ENCODE data around the gene MAP3K14.

The MAP3K14 gene

DNA sequence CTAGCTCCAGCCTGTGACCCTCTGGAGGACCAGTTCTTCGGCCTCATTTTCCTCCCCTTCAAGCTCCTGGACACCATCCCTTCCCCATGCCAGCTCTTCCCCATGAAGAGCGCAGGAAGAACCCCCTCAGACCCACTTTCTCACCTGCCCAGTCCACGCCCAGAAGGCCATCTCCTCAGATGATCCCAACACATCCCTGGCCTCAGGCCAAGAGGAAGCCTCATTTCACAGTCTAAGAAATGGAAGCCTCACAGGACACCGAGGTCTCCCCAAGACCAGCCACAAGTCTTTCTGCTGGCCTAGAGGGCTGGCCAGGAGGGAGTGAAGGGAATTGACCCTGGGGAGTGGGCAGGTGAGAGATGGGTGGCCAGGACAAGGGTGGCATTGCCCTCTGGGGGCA is 62.9 kb downstream of the MAP3K14 start:
- TF ChIP-seq SIN3A (IDR thresholded peaks at IDR 0.05; ENCODE audit: borderline replicate concordance, insufficient read depth, low read length) (no peak), TAF1 (IDR thresholded peaks at IDR 0.05; ENCODE audit: borderline replicate concordance, insufficient read depth, low read length) (no peak), POLR2AphosphoS5 (IDR thresholded peaks at IDR 0.05; ENCODE audit: low read depth, low read length) (no peak), FOXP2 (optimal IDR thresholded peaks at IDR 0.05; ENCODE audit: borderline replicate concordance, extremely low read depth, extremely low read length, insufficient read depth) (no peak)
- TF ChIP-seq, protein P1, sequence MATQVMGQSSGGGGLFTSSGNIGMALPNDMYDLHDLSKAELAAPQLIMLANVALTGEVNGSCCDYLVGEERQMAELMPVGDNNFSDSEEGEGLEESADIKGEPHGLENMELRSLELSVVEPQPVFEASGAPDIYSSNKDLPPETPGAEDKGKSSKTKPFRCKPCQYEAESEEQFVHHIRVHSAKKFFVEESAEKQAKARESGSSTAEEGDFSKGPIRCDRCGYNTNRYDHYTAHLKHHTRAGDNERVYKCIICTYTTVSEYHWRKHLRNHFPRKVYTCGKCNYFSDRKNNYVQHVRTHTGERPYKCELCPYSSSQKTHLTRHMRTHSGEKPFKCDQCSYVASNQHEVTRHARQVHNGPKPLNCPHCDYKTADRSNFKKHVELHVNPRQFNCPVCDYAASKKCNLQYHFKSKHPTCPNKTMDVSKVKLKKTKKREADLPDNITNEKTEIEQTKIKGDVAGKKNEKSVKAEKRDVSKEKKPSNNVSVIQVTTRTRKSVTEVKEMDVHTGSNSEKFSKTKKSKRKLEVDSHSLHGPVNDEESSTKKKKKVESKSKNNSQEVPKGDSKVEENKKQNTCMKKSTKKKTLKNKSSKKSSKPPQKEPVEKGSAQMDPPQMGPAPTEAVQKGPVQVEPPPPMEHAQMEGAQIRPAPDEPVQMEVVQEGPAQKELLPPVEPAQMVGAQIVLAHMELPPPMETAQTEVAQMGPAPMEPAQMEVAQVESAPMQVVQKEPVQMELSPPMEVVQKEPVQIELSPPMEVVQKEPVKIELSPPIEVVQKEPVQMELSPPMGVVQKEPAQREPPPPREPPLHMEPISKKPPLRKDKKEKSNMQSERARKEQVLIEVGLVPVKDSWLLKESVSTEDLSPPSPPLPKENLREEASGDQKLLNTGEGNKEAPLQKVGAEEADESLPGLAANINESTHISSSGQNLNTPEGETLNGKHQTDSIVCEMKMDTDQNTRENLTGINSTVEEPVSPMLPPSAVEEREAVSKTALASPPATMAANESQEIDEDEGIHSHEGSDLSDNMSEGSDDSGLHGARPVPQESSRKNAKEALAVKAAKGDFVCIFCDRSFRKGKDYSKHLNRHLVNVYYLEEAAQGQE (IDR thresholded peaks at IDR 0.05; ENCODE audit: insufficient read depth in 1 of 2, low read depth in 2 of 2, low read length in 2 of 2): no peak

DNA sequence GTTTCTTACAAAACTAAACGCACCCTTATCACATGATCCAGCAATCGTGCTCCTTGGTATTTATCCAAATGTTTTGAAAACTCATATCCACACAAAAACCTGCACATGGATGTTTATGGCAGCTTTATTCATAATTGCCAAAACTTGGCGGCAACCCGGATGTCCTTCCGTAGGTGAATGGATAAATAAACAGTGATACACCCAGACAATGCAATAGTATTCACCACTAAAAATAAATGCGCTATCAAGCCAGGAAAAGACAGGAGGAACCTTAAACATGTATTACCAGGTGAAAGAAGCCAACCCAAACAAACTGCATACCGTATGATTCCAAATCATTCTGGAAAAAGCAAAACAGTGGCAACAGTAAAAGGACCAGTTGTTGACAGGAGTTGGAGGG is 64.9 kb downstream of the MAP3K14 start:
- TF ChIP-seq FOXP2 (optimal IDR thresholded peaks at IDR 0.05; ENCODE audit: borderline replicate concordance, extremely low read depth, extremely low read length, insufficient read depth) (no peak), POLR2AphosphoS5 (IDR thresholded peaks at IDR 0.05; ENCODE audit: low read depth, low read length) (no peak), TAF1 (IDR thresholded peaks at IDR 0.05; ENCODE audit: borderline replicate concordance, insufficient read depth, low read length) (no peak), SIN3A (IDR thresholded peaks at IDR 0.05; ENCODE audit: borderline replicate concordance, insufficient read depth, low read length) (no peak)
- TF ChIP-seq, protein P1 (IDR thresholded peaks at IDR 0.05; ENCODE audit: insufficient read depth in 1 of 2, low read depth in 2 of 2, low read length in 2 of 2): no peak

- TF ChIP-seq, protein P1 (IDR thresholded peaks at IDR 0.05; ENCODE audit: insufficient read depth in 1 of 2, low read depth in 2 of 2, low read length in 2 of 2): no peak
- no peak for TF ChIP-seq FOXP2 (optimal IDR thresholded peaks at IDR 0.05; ENCODE audit: borderline replicate concordance, extremely low read depth, extremely low read length, insufficient read depth)
- TF ChIP-seq SIN3A (IDR thresholded peaks at IDR 0.05; ENCODE audit: borderline replicate concordance, insufficient read depth, low read length): no peak
- TF ChIP-seq POLR2AphosphoS5 (IDR thresholded peaks at IDR 0.05; ENCODE audit: low read depth, low read length): no peak
- no peak for TF ChIP-seq TAF1 (IDR thresholded peaks at IDR 0.05; ENCODE audit: borderline replicate concordance, insufficient read depth, low read length)
Observed at GRCh38 chr17:45248132-45248957, 68.5 kb downstream of the MAP3K14 start.

DNA sequence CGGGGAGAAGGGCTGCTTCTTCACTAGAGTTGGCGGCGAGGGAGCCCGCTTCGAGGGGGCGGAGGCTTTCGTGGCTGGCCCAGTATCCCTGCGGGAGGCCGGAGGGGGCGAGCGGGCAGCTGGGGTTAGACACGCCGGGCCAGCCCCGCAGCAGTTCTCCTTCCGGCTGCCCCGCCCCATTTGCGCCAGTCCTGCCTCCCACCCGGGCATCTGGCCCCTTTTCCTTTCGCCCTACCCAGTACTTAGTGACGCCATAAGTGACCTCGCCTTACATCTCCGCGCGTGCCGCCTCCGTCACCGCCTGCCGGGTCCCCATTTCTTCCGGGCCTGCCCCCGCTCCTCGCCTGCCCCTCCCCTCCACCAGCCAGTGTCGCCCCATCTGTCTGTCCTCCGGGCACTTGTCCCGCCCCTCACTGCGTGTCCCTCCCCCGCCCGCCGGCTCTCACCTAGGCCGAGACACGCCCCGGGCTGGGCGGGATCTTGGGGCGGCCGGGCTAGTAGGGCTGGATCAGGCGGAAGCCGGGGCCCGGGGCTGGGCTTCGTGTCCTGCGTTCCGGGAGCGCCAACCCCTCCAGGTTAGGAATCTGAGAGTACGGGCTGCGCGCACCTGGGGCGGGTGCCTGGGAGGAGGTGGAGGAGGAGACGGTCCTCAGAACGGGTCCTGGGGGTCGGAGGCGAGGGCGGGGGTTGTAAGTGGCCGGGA is 69.2 kb downstream of the MAP3K14 start:
- 0 out of 2 replicates have a peak, but pooled peaks have one; percentile 27 for TF ChIP-seq TAF1 (IDR thresholded peaks at IDR 0.05; ENCODE audit: borderline replicate concordance, insufficient read depth, low read length)
- TF ChIP-seq, protein P1 (IDR thresholded peaks at IDR 0.05; ENCODE audit: insufficient read depth in 1 of 2, low read depth in 2 of 2, low read length in 2 of 2): 0 out of 4 replicates have a peak, but pooled peaks of 1 of the 2 experiments have one; percentile 24
- no peak; the same call in none of the 2 replicates for TF ChIP-seq POLR2AphosphoS5 (IDR thresholded peaks at IDR 0.05; ENCODE audit: low read depth, low read length)
- TF ChIP-seq FOXP2 (optimal IDR thresholded peaks at IDR 0.05; ENCODE audit: borderline replicate concordance, extremely low read depth, extremely low read length, insufficient read depth): peak; percentile 35
- TF ChIP-seq SIN3A (IDR thresholded peaks at IDR 0.05; ENCODE audit: borderline replicate concordance, insufficient read depth, low read length): no peak; the same call in 1 of the 2 replicates

All from PFSK-1 (cell line).